GM19099 (cell line): Measurements from ENCODE around the gene TAS2R41.

ENCODE experiments used
- POLR2A ChIP-seq: IDR thresholded peaks from 3 replicates; pipeline ENCODE4 v1.6.1; 2011; ENCODE audit warnings: low read depth; ENCODE audit not compliant: insufficient read length; ENCODE audit errors: extremely low read depth

TAS2R41 gene, protein sequence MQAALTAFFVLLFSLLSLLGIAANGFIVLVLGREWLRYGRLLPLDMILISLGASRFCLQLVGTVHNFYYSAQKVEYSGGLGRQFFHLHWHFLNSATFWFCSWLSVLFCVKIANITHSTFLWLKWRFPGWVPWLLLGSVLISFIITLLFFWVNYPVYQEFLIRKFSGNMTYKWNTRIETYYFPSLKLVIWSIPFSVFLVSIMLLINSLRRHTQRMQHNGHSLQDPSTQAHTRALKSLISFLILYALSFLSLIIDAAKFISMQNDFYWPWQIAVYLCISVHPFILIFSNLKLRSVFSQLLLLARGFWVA

DNA sequence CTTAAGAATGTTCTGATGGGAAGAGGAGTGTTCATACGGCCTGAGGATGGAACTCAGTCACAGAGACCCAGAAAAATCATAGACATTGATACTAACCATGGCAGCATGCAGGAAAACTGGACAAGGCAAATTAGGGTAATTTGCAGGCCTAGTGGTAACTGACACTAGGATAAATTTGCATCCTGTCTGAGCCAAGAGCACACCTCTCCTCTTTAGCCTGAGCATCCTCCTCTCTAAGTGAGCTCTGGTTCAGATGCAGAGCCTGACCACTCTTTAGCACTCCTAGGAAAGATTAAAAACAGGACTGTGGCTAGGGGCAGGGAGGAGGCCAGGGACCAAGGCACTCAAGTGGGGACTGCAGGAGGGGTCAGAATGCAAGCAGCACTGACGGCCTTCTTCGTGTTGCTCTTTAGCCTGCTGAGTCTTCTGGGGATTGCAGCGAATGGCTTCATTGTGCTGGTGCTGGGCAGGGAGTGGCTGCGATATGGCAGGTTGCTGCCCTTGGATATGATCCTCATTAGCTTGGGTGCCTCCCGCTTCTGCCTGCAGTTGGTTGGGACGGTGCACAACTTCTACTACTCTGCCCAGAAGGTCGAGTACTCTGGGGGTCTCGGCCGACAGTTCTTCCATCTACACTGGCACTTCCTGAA lies at the start of gene TAS2R41:
Gene TAS2R41, plus strand, starts transcription at position 373 of the 650 bp plus-strand sequence. Its CDS starts 0 bp downstream, at position 373.
- TF ChIP-seq POLR2A: no peak

- no peak for TF ChIP-seq POLR2A
Observed at GRCh38 chr7:143429770-143430698, 47.6 kb upstream of the TAS2R41 start.

DNA sequence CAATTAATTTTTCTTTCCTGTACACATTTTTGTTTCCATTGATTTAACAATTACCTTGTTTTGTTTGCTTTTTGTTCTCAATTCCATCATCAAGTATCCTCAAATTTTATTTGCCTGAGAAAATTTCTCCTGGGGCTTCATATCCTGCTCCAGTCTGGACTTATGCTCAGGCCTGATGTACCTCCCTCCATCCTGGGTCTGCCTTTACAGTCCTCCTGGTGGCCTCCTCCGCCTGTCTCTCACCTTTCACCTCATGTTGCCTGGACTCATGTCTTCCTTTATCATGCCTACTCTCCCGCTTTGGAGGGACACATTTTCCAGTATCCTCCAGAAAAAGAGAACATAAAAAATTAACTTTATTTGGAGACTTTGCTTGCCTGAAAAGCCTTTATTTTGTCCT lies 46.6 kb upstream of the TAS2R41 start:
- TF ChIP-seq POLR2A: no peak

DNA sequence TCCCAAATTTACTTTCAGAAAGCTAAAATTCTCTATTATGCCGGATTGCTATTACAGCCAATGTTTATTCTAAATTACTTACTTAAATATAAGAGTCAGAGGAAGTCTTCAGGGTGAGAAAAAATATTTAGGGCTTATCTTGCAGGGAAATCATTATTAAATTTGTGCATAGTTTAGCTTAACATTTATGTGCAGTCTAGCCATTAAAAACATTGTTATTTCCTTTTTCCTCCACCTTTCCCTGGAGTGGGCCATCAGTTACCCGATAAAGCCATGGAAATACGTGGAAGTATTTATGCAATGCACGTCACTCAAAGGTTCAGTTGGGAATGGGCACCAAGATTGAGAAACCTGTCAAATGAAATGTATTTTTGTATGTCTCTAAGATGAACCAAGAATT lies 43.9 kb upstream of the TAS2R41 start:
- TF ChIP-seq POLR2A: no peak

GRCh38 chr7:143434660-143435059 lies 43.0 kb upstream of the TAS2R41 start:
- no peak for TF ChIP-seq POLR2A

DNA sequence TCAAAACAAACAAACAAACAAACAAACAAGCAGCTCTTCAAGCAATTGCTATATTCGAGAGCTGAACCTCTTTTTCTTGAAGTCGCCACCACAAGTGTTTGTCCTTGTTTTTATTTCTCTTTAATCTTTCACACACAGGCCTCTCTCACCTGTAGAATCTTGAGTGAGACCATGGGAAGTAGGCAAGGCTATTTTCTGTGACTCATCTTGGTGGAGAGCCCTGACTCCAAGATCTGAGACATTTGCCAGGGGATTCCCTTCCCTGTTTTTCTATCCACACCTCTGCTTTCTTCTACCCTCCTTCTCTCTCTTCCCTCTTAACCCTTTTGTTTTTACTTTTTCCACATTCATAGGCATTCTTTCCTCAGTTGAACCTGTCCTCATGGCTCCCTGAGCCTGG lies 42.4 kb upstream of the TAS2R41 start:
- TF ChIP-seq POLR2A: no peak

- no peak for TF ChIP-seq POLR2A
Observed at GRCh38 chr7:143436325-143436946, 41.2 kb upstream of the TAS2R41 start.

DNA sequence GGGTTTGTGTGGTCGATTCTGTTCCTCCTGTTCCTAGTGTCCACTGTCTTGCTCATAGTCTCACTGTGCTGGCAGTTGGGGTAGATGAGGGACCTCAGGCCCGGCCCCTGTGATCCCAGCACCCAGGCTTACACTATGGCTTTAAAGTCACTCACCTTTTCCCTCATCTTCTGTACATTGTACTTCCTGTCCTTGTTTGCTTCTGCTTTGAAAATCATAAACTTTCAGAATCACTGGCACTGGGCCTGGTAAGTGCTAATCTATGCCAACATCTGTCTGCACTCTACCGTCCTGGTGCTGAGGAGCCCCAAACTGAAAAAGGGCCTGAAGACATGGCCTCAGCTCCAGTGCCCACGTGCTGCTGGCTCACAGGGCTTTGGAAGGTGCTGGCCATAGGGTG lies 40.1 kb upstream of the TAS2R41 start:
- no peak for TF ChIP-seq POLR2A

GRCh38 chr7:143439866-143440265 lies 37.8 kb upstream of the TAS2R41 start:
- TF ChIP-seq POLR2A: no peak

DNA sequence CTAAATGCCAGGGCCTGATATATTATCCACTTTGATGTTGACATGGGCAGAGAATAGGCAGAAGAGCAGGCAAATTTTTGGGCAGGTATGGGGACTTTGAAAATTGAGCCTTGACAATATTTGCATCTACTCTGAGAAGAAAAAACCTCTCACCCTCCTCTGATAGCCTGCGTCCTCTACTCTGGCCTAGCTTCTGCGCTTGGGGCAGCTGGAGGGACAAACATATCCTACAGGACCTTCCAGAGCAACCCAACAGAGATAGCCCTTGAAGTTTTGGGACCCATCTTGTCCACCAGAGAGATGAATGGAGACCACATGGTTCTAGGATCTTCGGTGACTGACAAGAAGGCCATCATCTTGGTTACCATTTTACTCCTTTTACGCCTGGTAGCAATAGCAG lies 34.5 kb upstream of the TAS2R41 start, which contains the start of gene TAS2R60:
Gene TAS2R60, plus strand, starts transcription at position 301 of the 400 bp plus-strand sequence. Its CDS starts 0 bp downstream, at position 301.
- no peak for TF ChIP-seq POLR2A

- TF ChIP-seq POLR2A: no peak
Observed at GRCh38 chr7:143444063-143444782, 33.5 kb upstream of the TAS2R41 start.

GRCh38 chr7:143444785-143445184 lies 32.9 kb upstream of the TAS2R41 start:
- TF ChIP-seq POLR2A: no peak

- no peak for TF ChIP-seq POLR2A
Observed at GRCh38 chr7:143447466-143447865, 30.2 kb upstream of the TAS2R41 start.

DNA sequence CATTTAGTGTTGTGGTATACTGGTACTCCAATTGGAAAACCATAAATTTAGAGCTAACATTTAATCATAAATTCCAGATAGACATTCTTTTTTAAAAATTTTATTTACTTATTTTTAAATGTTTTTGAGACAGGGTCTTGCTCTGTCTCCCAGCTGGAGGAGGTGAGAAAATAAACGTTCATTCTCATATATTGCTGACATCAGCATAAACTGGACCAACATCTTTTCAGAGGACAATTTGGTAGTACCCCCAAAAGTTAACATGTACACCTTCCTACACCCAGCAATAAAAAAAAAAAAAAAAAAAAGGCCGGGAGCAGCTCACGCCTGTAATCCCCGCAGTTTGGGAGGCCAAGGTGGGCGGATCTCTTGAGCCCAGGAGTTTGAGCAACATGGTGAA lies 29.2 kb upstream of the TAS2R41 start:
- TF ChIP-seq POLR2A: no peak
